ENCODE measurements around the gene NEURL2.
"Not testable (repeated sequence)": the region's sequence is repeated elsewhere in the genome, so short reads cannot be mapped to it uniquely, and the experiment has no call there.

The NEURL2 gene

DNA sequence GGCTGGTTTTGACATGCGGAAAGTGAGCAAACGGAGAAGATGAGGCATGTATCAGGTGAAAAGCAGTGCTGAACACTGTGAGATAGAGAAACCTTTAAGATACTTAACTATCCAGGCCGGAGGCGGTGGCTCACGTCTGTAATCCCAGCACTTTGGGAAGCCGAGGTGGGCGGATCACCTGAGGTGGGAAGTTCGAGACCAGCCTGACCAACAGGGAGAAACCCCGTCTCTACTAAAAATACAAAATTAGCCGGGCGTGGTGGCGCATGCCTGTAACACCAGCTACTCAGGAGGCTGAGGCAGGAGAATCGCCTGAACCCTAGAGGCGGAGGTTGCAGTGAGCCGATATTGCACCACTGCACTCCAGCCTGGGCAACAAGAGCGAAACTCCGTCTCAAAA, 40.7 kb upstream of the NEURL2 start:
- not testable (repeated sequence) for H3K27ac ChIP-seq (ENCODE audit: low read depth, low read length); H3K36me3 ChIP-seq (ENCODE audit: control insufficient read depth, insufficient read depth, low read length); H3K27me3 ChIP-seq (ENCODE audit: control insufficient read depth, insufficient read depth, low read length); H3K4me3 ChIP-seq (ENCODE audit: low read depth, low read length); H3K9me3 ChIP-seq (ENCODE audit: control insufficient read depth, insufficient read depth, low read length); H3K4me1 ChIP-seq (ENCODE audit: control insufficient read depth, insufficient read depth, low read length); H3K9ac ChIP-seq (ENCODE audit: low read depth, low read length)

DNA sequence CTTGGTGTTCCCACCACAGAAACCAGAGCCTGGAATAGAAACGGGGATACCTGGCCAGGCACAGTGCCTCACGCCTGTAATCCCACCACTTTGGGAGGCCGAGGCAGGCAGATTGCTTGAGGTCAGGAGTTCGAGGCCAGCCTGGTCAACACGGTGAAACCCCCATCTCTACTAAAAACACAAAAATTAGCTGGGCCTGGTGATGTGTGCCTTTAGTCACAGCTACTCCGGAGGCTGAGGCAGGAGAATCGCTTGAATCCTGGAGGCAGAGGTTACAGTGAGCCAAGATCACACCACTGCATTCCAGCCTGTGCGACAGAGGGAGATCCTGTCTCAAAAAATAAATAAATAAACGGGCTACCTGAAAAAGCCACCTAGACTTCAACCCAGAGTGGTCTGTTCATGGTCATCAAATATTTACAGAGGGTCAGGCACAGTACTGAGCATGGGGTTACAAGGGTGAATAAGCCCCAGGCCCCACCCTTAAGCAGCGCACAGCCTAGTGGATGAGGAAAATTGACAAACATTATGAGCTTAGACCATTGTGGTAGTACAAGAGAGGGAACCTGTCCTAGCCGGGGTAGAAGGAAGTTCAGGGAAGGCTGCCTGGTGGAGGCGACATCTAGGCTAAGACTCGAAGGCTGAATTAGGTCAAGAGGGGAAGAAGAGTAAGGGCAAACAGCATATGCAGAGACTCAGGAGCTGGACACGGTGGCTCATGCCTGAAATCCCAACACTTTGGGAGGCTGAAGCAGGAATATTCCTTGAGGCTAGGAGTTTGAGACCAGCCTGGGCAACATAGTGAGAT, 36.3 kb upstream of the NEURL2 start:
- Histone ChIP-seq H3K27ac (ENCODE audit: low read depth, low read length) (no peak overlapping the region), H3K4me3 (ENCODE audit: low read depth, low read length) (no peak overlapping the region), H3K36me3 (ENCODE audit: control insufficient read depth, insufficient read depth, low read length) (no peaks in the 10 kb centered on the region)

DNA sequence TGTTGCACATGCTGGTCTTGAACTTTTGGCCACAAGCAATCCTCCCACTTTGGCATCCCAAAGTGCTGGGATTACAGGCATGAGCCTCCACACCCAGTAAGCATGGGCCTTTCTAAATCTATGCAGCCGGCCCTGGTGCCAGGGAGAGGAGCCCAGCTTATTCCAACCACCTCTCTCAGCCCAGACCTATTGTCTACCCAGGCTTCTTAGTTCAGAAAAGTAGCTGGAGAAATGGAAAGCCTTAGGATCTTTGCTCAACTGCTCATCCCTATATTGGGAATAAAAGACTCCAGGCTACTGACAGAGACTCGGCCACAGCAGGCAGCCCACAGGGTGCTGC, 35.7 kb upstream of the NEURL2 start:
- H3K9ac ChIP-seq (ENCODE audit: low read depth, low read length) = no peak overlapping the region
- no peaks in the 10 kb centered on the region for H3K9me3 ChIP-seq (ENCODE audit: control insufficient read depth, insufficient read depth, low read length)
- no peaks in the 10 kb centered on the region for H3K4me1 ChIP-seq (ENCODE audit: control insufficient read depth, insufficient read depth, low read length)
- no peak overlapping the region for H3K27ac ChIP-seq (ENCODE audit: low read depth, low read length)
- no peak overlapping the region for H3K4me3 ChIP-seq (ENCODE audit: low read depth, low read length)
- H3K27me3 ChIP-seq (ENCODE audit: control insufficient read depth, insufficient read depth, low read length) = no peaks in the 10 kb centered on the region
- H3K36me3 ChIP-seq (ENCODE audit: control insufficient read depth, insufficient read depth, low read length) = no peaks in the 10 kb centered on the region

More for the DNA sequence above, 36.3 kb upstream of the NEURL2 start:
- H3K27me3 ChIP-seq (ENCODE audit: control insufficient read depth, insufficient read depth, low read length) = no peaks in the 10 kb centered on the region
- H3K4me1 ChIP-seq (ENCODE audit: control insufficient read depth, insufficient read depth, low read length) = no peaks in the 10 kb centered on the region
- H3K9ac ChIP-seq (ENCODE audit: low read depth, low read length) = no peak overlapping the region
- no peaks in the 10 kb centered on the region for H3K9me3 ChIP-seq (ENCODE audit: control insufficient read depth, insufficient read depth, low read length)

- Histone ChIP-seq H3K4me3 (ENCODE audit: low read depth, low read length) (no peak overlapping the region), H3K27ac (ENCODE audit: low read depth, low read length) (no peak overlapping the region), H3K9me3 (ENCODE audit: control insufficient read depth, insufficient read depth, low read length) (no peaks in the 10 kb centered on the region), H3K36me3 (ENCODE audit: control insufficient read depth, insufficient read depth, low read length) (no peaks in the 10 kb centered on the region), H3K9ac (ENCODE audit: low read depth, low read length) (no peak overlapping the region), H3K4me1 (ENCODE audit: control insufficient read depth, insufficient read depth, low read length) (no peaks in the 10 kb centered on the region), H3K27me3 (ENCODE audit: control insufficient read depth, insufficient read depth, low read length) (no peaks in the 10 kb centered on the region)
Measured at GRCh38 chr20:45925821-45926506, 35.0 kb upstream of the NEURL2 start.

GRCh38 chr20:45924391-45925261, 33.6 kb upstream of the NEURL2 start:
- Histone ChIP-seq H3K27me3 (ENCODE audit: control insufficient read depth, insufficient read depth, low read length) (no peaks in the 10 kb centered on the region), H3K9ac (ENCODE audit: low read depth, low read length) (no peak overlapping the region), H3K4me3 (ENCODE audit: low read depth, low read length) (no peak overlapping the region), H3K27ac (ENCODE audit: low read depth, low read length) (no peak overlapping the region), H3K9me3 (ENCODE audit: control insufficient read depth, insufficient read depth, low read length) (no peaks in the 10 kb centered on the region), H3K36me3 (ENCODE audit: control insufficient read depth, insufficient read depth, low read length) (no peaks in the 10 kb centered on the region), H3K4me1 (ENCODE audit: control insufficient read depth, insufficient read depth, low read length) (no peaks in the 10 kb centered on the region)

DNA sequence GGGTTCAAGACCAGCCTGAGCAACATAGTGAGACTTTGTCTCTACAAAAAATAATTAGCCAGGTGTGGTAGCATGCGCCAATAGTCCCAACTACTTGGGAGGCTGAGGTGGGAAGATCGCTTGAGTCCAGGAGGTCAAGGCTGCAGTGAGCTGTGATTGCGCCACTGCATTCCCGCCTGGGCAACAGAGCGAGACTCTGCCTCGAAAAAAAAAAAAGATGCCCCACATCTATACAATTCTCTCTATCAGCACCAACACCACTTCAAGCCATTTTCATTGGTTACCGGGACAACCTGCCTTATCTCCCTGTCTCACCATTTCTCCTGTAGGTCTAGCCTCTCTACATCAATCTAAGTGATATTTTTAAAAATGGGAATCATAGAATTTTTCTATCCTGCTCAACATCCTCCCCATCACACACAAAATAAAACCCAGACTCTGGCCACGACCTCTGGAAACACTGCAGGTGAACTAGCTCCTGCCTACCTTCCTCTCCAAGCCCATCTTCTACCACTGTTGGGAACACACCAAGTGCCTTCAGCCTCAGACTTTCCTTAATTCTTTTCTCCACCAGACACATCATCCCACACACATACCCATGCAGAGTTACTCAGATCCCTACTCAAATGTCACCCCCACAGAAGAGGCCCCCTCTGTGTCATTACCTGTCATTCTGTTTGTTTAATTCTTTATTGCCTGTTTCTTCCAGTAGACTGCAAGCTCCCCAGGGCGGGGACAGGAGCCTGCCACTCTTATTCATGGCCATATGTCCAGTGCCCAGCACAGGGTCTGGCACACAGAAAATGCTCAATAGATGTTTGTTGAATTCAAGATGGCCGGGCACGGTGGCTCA, 30.6 kb upstream of the NEURL2 start:
- H3K27ac ChIP-seq (ENCODE audit: low read depth, low read length) = no peak overlapping the region
- H3K9me3 ChIP-seq (ENCODE audit: control insufficient read depth, insufficient read depth, low read length) = no peaks in the 10 kb centered on the region
- H3K4me1 ChIP-seq (ENCODE audit: control insufficient read depth, insufficient read depth, low read length) = no peaks in the 10 kb centered on the region

GRCh38 chr20:45920462-45921336, 29.7 kb upstream of the NEURL2 start:
- H3K27ac ChIP-seq (ENCODE audit: low read depth, low read length) = no peak overlapping the region
- H3K9ac ChIP-seq (ENCODE audit: low read depth, low read length) = no peak overlapping the region
- no peaks in the 10 kb centered on the region for H3K4me1 ChIP-seq (ENCODE audit: control insufficient read depth, insufficient read depth, low read length)
- H3K27me3 ChIP-seq (ENCODE audit: control insufficient read depth, insufficient read depth, low read length) = no peaks in the 10 kb centered on the region
- no peaks in the 10 kb centered on the region for H3K9me3 ChIP-seq (ENCODE audit: control insufficient read depth, insufficient read depth, low read length)
- H3K4me3 ChIP-seq (ENCODE audit: low read depth, low read length) = no peak overlapping the region
- H3K36me3 ChIP-seq (ENCODE audit: control insufficient read depth, insufficient read depth, low read length) = no peaks in the 10 kb centered on the region

More for the DNA sequence above, 30.6 kb upstream of the NEURL2 start:
- H3K36me3 ChIP-seq (ENCODE audit: control insufficient read depth, insufficient read depth, low read length) = no peaks in the 10 kb centered on the region
- no peaks in the 10 kb centered on the region for H3K27me3 ChIP-seq (ENCODE audit: control insufficient read depth, insufficient read depth, low read length)
- H3K9ac ChIP-seq (ENCODE audit: low read depth, low read length) = no peak overlapping the region
- no peak overlapping the region for H3K4me3 ChIP-seq (ENCODE audit: low read depth, low read length)

- Histone ChIP-seq H3K27me3 (ENCODE audit: control insufficient read depth, insufficient read depth, low read length) (no peaks in the 10 kb centered on the region), H3K9me3 (ENCODE audit: control insufficient read depth, insufficient read depth, low read length) (no peaks in the 10 kb centered on the region), H3K9ac (ENCODE audit: low read depth, low read length) (no peak overlapping the region), H3K4me1 (ENCODE audit: control insufficient read depth, insufficient read depth, low read length) (no peaks in the 10 kb centered on the region), H3K36me3 (ENCODE audit: control insufficient read depth, insufficient read depth, low read length) (no peaks in the 10 kb centered on the region), H3K4me3 (ENCODE audit: low read depth, low read length) (no peak overlapping the region), H3K27ac (ENCODE audit: low read depth, low read length) (no peak overlapping the region)
Measured at GRCh38 chr20:45919542-45920399, 28.8 kb upstream of the NEURL2 start.

GRCh38 chr20:45918779-45919537, 27.9 kb upstream of the NEURL2 start:
- Histone ChIP-seq H3K4me1 (ENCODE audit: control insufficient read depth, insufficient read depth, low read length) (no peaks in the 10 kb centered on the region), H3K9ac (ENCODE audit: low read depth, low read length) (no peak overlapping the region), H3K9me3 (ENCODE audit: control insufficient read depth, insufficient read depth, low read length) (no peaks in the 10 kb centered on the region), H3K4me3 (ENCODE audit: low read depth, low read length) (no peak overlapping the region), H3K27me3 (ENCODE audit: control insufficient read depth, insufficient read depth, low read length) (no peaks in the 10 kb centered on the region), H3K27ac (ENCODE audit: low read depth, low read length) (no peak overlapping the region), H3K36me3 (ENCODE audit: control insufficient read depth, insufficient read depth, low read length) (no peaks in the 10 kb centered on the region)

All from HUES48 (cell line).